Hepatic stellate cell (primary cell): Measurements from ENCODE around the gene SOHLH2.

ENCODE experiments used
- DNase-seq: peaks from one replicate; pipeline ENCODE4 v3.0.0; 2011; ENCODE audit warnings: low spot score

Gene SOHLH2

DNA sequence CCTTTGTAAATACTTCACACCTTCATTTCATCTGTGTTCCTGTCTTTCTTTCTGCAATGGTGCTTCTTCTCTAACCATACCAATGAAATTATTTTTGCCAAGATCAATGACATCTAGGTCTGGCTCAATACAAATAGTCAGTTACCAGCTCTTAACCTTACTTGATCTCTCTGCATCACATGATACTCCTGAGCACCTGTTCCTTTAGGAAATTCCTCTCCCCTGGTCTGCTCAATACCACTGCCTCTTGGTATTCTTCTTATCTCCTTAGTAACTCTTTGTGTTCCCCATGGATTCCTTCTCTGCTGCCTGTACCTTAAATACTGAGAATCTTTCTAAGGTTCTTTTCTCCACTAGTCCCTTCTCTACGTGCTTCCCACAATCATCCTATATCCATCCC lies 25.9 kb downstream of the SOHLH2 start:
- no peak for DNase-seq

DNA sequence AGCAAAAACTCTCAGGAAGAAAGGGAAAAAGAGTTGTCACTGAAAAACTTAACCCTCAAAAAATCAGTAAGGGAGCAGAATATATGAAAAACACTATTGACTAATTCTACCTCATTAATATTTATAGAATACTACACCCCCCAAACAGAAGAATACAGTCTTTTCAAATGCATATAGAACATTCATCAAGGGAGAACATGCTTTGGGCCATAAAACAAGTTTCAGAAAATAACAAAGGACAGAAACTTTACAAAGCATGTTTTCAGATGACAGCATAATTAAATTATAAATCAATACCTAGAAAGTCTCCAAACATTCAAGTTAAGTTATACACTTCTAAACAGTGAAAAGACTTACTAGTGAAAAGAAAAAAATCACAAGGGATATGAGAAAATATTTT lies 30.5 kb downstream of the SOHLH2 start:
- DNase-seq, result no peak

DNA sequence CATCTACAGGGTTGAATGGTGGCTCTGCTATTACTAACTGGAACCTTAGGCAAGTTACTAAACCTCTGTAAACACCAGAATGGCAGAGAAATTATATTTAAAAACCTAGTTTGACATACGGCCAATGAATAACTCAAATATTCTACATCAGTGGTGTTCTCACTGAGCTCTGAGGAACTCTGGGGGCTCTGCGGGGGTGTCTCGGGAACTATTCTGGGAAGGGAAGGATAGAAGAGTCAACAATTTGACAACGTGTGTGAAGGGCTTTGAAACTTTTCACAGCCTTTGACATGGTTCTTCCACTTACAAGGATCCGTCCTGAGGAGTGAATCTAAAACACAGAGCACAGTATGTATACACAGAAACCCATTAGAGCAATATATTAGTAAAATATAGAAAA lies 38.7 kb downstream of the SOHLH2 start:
- no peak for DNase-seq

DNA sequence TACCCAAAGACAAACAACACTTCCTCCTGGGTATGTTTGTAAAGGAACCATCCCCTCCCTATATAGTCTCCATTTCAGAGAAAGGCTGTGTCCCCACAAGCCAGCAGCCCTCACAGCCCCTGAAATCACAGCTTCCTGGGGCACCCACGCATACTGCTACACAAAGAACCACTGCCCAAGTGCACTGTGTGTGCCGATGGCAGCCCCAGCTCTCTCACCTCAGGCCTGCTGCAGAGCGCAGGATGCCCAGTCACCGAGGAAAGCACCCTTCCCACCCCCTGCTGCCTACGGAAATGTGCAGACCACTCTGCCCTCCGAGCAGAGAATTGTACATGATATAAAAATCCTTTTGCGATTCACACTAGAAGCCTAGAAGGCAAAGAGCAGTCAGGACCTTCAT lies 39.4 kb downstream of the SOHLH2 start:
- no peak for DNase-seq

DNA sequence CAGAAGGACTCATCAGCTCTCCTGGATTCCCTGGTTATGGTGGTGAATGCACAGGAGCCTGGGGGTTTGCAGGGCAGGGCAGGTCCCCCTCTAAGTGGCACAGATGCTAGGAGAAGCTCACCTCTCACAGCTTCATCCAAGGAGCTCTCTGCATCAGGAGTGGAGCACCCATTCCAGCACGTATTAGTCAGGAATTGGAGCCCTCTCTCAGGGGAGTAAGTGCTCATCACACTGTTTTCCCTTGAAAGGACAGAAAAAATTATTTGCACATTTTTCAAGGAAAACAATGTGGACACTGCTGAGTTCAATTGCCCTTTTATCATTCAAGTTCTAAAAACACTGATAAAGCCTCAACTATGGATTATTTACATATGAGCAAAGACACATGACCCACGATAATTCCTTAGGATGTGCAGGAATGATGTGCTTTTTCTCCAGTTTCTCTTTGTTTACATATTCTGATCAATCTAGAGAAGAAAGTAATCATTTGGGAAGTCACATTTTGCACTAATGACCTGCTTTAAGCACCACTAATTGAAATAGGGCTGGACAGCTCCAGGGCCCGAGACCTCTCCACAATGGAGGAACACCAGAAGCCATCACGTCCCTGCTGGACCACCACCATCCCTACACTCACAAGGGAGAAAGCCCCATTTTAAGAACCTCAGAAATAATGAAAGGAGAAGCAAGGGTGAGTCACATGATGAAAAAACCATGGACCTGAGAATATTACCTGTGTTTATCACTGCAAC lies 40.6 kb downstream of the SOHLH2 start:
- no peak for DNase-seq

DNA sequence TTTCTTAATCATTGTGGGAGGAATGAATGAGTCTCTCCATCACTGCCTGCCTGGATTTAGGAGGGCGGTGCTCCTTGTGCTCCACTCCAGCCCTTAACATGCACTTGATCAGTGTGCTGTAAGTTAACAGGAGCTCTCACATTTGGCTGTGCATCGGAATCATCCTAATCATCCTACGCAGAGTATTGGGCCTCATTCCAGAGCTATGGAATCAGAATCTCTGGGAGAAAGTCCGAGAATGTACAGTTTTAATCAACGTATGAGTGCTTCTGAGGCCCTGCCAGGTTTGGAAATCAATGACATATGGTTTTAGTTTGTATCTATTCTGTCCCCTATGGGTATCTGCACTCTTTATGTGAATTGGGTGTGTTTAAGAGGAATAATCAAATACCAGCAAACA lies 48.3 kb downstream of the SOHLH2 start:
- no peak for DNase-seq

DNA sequence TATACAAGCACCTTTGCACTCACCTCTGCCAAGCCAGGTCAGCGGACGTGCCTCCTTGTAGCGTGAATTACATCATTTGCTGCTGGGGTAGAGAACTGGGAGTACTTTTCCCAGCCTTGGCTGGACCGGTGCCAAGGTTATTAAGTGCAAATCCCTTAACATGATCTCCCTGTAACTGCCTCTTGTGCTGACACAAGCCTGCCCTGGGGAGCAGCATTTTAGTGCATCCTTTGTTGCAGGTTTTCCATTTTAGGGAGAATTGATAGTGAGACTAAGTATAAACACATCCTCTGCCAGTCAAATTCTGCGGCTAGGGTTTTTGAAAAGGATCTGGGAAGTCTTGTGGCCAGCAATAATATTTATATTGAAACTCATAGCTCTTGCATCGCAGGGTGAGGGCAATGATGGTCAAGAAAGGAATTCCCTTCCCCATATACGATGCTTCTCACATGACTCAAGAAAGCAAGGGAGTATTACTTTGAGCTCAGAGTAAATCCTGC lies 50.5 kb downstream of the SOHLH2 start:
- peak; percentile 43 for DNase-seq

DNA sequence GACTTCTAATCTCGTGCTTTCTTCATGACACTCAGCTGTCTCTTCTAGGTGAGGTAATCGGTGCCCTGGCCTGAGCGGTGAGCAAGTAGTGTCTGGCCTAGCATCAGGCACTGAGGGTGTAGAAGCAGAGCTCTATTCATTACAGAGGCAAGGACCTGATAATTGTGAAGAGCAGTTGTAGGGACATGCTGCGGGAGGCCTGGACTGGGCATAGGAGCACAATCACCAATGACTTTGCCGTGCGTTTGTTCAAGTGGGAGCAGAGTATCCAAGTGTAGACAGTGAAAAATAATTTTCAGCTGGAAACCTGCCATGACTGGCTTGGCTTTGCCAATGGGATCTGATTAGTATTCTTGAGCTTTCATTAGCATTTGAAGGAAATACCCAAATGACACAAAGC lies 51.1 kb downstream of the SOHLH2 start:
- no peak for DNase-seq

DNA sequence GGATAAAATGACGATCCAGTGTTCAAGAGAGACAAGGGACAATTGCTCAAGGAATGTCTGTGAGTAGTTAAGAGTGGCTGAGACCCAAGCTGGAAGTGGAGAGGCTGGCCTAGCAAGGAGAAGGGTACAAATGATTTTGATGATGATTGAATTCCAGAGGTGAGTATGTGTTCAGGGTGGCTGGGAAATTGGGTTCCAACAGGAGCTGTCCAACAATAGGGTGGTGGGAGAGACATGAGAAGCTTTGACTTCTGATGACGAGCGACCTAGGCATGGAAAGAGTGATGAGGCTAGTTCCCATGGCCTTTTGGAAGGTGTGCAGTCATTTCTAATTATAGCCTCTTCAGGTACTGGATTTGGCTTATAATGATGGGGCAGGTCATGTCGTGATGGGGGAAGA lies 54.1 kb downstream of the SOHLH2 start:
- DNase-seq, result no peak

DNA sequence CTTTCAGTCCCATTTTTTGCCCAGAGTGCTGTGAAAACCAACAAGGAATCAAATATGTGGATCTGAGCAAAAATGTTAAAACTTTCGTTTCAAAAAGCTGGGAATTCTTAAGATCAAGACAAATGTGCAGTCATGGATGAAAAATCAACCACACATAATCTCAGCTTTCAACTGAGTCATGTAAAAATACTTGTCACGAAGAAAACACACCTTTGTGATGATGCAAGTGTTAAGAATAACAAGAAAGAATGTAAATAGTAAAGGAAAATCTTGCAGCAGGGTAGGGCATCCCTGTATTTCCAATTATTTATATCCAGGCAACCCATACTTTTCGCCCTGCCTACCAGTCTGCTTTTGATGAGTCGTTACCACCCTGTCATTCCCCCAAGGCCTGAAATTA lies 55.7 kb downstream of the SOHLH2 start:
- no peak for DNase-seq

DNA sequence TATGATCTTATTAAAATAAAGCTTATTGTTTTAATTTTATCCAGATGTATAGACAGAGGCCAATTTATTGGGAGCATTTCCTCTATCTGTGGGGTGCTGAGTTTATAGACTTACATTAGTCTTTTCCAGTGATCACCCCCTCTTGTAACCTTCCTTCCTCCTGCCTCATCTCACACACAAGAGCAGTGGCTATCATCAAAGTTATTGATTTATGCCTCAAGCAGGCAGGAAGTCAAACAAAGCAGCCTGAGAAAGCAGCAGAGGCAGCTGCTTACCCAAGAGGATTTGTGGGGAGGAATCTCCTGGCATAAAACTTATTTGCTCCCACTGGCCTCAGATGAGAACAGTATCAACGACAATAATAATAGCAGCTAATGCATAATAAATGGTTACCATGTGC lies 56.9 kb downstream of the SOHLH2 start:
- DNase-seq, result no peak

DNA sequence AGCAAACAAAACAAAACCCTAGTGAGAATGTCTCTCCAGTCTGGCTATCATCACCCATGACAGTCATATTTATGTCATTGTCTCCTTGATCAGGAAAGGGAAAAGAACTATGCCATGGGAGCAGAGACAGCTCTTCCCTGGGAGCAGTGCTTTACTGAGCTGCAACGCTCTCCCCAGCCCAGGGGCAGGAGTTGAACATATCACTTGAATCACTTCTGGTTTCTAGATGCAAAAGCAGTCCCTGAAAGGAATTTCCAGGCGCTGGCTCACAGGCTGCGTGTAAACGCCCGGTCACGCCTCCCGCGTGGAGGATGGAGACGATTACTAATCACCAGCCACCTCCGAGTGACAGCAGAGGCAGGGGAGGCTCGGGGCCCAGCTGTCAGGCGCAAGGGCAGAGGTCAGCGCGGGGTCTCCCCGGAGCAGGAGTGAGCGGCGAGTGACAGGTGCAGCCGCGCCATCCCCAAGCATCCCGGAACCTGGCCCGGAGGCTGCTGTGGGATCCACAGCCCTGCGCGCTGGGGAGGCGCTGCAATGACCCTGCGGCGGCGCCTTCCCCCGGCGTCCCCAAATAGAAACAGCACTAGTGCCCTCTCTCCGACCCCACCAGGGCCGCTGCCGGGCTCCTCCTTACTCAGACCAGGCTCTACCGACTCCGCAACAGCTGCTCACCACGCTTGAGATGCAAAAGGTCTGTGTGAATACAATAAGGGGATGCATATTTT lies 59.6 kb downstream of the SOHLH2 start:
- no peak for DNase-seq

DNA sequence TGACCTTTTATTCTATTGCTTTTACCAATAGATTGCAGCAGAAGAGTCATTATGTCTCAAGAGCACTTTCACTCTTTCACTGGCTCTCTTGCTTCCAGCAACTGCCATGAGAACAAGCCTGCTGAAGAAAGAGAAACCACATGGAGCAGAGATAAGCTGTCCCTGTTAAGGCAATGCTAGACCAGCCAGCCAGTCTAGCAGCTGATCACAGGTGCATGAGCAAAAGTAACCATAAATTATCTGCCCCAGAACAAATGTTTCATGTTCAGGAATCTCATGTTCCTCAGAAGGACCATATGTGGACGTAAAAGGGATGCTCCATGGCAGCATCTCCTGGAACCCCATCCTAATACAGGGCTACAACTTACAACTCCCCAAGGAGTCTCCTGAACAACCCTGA lies 62.8 kb downstream of the SOHLH2 start:
- DNase-seq, result no peak

DNA sequence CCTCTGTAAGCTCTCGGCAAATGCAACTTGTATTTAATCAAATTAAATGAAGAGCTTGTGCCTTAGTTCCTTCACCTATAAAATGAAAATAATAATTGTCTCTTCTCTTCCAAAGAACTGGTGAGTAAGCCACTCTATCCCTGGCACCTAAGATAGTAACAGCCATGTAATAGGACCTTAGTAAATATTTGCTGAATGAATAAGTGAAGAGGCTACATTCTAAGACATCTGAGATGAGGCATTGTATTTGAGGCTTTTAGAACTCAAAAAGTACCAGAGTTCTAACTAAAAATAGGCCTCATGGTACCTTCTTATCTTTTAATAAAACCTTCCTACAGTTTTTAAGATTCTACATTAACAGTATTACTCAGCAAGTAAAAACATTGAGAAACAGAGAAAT lies 65.9 kb downstream of the SOHLH2 start:
- DNase-seq, result no peak

DNA sequence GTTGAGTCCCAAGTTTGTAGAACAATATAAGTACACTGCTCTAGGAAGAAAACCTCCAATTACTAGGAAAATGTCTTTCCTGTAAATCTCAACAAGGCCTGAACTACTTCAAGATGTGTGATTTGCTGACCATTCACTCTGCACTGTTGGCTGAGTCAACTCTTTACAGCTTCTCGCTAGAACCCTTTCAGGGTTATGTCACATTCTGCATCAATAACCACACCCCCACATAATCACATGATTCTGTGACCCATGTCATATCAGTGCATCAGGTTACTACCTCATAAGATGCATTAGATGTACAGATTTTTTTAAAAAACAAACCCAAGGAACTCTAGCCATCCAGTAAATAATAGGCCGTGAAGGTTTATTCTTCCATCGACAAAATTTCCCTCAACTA lies 67.0 kb downstream of the SOHLH2 start:
- DNase-seq, result no peak

DNA sequence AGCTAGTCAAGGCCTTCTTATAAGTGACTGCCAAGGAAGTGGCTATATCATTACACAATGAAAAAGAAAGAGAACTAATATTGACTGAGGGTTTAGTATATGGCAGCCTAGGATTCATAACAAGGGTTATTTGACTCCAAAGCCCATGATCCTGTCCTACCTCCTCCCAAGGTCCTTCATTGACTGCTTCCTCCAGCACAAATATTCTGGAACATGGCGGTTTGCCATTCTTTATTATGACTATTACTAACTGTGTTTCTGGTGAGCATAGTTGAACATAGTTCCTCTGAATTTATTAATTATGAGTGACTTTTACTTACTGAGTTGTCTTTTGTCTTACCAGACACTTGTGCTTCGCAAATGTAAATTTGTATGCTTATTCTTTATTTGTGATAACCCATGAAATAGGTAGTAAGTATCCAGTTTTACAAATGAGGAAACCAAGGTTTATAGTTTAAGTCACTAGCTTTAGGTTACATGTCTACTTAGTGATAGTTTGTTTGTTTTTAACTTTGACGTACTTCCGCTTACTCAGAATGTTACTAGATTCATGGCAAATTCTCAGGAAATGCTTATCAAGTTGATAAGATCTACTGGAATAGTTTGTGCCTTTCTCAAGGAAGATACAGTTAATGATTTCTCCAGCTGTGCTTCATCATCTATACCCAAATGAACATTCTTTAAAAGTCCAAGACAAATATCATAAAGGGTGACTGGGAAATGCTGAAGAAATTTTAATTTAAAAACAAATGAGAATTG lies 67.7 kb downstream of the SOHLH2 start:
- DNase-seq, result no peak

DNA sequence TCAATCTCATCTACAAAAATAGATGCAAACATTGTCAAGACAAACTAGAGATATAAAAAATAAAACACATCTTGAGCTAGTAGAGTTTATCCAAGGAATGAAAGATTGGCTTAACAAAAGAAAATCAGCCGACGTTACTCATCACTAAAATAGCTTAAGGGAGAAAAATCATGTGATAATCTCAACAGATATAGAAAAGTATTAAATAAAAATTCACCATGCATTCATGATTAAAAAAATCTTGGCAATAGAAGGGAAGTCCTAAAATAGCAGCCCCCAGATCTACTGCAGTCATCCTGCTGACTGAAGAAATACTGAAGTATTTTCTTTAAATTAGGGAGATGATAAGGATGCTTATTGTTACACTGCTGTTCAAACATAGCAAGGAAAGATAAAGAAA lies 70.6 kb downstream of the SOHLH2 start:
- no peak for DNase-seq

DNA sequence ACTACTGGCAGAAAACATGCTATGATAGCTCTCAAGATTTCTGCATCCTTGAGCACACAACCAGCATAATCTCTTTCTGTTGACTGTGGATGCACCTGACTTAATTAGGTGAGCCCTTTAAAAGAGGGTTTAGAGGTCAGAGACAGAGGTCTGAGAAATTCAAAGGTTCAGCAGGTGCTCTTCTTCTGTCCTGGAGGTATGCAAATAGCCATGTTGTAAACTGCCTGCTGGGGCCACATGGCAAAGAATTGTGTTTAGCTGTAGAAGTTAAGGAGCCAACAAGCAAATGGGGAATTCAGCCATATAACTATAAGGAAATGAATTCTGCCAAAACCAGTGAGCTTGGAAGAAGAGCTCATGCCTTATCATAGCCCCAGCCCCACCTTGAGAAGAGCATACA lies 71.6 kb downstream of the SOHLH2 start:
- DNase-seq, result no peak

DNA sequence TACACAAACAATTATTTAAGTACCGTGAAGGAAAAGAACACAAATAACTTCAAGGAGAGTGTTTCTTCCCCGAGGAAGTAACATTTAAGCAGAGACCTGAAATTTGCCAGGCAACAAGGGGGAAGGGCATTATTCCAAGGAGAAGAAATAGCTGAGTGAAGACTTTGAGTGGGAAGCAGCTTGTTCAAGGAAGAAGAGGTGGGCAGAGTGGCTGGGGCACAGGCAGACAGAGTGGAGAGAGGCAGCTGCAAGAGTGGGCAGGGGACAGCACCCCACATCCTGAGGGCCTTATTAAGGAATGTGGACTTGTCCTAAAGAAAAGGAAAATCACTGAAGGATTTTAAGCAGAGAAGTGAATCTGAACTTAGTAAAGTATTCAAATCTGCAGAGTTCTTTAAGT lies 78.5 kb downstream of the SOHLH2 start:
- no peak for DNase-seq

DNA sequence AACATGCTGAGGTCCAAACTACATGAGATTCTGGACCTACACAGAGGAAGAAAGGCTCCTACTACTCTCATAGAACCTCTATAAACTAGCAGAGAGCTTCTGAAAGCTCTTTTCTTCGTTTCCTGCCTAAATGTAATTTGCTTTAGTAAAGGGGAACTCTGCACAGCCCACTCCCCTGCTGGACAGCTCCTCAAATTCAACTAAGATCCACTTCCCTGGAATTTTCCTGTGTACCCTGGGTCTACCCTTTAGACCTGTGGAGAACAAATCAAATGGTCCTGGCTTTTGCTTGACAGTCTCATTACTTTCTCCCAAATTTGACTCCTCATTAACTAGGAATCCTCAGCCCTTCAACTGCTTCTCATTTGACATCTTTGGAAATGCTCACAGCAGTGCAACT lies 79.7 kb downstream of the SOHLH2 start:
- DNase-seq, result no peak

DNA sequence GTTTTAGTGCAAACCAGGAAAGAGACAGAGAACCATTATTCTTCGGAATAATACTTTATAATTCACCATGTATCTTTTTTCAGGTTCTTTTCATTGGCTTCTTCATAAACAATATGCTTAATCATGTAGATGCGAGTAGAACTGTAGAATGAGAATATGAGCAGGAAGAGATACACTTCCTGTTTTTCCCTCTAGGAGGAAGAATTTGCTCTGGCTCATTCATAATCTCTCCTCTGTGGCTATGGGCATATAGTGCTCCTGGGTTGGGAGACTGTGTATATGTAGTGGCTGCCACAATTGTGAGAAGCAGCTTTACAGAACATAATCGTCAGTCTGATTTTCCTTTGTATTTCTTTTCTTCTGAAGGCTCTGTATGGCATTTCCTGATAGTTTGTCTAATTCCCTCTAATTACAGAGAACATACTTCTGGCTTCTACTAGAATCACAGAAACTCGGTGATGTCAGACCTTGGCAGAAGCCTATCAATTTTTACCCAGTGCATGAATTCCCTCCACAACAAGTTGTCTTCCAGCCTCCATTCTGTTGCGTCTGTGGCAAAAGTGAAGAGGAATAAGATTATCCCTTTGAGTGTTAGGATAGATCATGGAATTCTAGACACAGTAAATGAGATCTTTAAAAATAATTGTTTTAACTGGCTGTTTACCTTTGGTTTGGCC lies 80.3 kb downstream of the SOHLH2 start:
- no peak for DNase-seq

DNA sequence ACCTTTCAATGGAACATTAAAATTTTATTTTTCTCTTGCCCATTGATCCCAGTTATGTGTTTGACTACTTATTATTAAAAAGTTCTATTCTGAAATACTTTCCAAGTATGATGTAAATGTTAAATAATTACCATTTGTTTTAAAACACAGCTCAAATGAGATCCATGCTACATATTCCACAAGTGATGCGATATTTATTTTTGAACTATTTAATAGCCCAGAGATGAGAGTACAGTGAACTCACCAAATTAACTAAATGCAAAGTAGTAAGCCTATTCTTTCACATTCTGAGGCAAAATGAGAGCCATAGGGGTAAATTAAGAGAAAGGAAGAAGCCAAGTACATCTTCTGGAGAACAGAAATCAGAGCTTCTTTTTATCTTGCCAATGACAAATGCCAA lies 82.0 kb downstream of the SOHLH2 start:
- DNase-seq, result no peak

DNA sequence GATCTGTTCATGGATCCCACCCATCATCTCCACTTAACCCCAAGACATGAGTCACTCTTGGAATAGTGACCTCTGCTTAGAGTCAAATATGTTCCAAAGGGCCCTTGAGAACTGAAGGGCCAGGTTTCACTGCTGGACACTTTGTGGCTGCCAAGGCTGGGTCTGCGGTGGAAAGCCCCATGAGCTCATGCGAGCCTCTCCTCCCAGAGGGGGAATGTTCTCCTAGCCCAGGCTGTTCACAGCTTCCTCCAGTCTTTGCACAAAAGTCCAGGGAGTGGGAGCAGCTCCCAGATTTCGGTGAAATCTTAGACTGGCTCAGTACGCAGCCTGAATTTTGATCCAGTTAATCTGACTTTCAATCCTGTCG lies 82.4 kb downstream of the SOHLH2 start:
- DNase-seq, result no peak
